HG03521 (cell line): Measurements from ENCODE around the gene CBY1.
"Not testable (repeated sequence)": the region's sequence is repeated elsewhere in the genome, so short reads cannot be mapped to it uniquely, and the experiment has no call there.

Source experiments
- ATAC-seq: cut with Tn5 transposase; IDR thresholded peaks from one replicate; pipeline ENCODE4 v1.9.1; 2021; ENCODE audit warnings: mild to moderate bottlenecking, moderate library complexity; ENCODE audit not compliant: unreplicated experiment

CBY1 gene

GRCh38 chr22:38656256-38657044, at the start of gene CBY1, which contains the start of gene FAM227A:
Gene CBY1 (plus strand): TSS chr22:38656638. CDS start chr22:38668055, 11,417 bp downstream.
Gene FAM227A (minus strand): TSS chr22:38656392. CDS start chr22:38650168, 6,224 bp downstream.
- ATAC-seq = peak; percentile 67

GRCh38 chr22:38607680-38608079, 48.8 kb upstream of the CBY1 start:
- no peak for ATAC-seq

DNA sequence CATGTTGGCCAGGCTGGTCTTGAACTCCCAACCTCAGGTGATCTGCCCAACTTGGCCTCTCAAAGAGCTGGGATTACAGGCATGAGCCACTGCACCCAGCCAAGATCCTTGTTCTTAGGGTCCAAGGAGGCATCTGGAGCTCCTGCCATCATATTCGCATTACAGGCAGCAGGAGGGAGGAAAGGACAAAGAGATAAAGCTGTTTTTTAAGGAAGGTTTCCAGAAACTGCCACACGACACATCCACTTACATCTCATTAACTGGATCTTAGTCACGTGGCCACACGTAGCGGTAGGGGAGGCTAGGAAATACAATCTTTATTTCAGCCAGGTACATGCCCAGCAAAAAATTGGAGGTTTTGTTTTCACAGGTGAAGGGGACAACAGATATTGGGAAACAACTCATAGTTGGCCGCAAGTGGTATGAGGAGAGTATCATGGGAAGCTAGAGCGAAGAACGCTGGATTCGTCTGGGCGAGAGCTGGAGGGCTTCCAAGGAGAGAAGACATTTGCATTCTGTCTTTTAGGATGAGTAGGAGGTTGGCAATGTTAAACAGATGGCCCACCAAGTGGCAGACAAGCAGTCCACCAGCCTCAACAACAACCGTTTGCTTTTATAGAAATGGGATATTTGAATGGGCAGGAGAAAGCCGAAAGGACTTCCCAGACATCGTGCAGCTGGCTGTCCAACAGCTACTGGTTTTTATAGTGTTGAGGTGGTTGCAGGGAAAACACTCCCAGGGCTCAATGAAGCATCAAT, 47.3 kb upstream of the CBY1 start:
- ATAC-seq = no peak

GRCh38 chr22:38610234-38610633, 46.2 kb upstream of the CBY1 start:
- no peak for ATAC-seq

GRCh38 chr22:38611559-38611958, 44.9 kb upstream of the CBY1 start:
- no peak for ATAC-seq

DNA sequence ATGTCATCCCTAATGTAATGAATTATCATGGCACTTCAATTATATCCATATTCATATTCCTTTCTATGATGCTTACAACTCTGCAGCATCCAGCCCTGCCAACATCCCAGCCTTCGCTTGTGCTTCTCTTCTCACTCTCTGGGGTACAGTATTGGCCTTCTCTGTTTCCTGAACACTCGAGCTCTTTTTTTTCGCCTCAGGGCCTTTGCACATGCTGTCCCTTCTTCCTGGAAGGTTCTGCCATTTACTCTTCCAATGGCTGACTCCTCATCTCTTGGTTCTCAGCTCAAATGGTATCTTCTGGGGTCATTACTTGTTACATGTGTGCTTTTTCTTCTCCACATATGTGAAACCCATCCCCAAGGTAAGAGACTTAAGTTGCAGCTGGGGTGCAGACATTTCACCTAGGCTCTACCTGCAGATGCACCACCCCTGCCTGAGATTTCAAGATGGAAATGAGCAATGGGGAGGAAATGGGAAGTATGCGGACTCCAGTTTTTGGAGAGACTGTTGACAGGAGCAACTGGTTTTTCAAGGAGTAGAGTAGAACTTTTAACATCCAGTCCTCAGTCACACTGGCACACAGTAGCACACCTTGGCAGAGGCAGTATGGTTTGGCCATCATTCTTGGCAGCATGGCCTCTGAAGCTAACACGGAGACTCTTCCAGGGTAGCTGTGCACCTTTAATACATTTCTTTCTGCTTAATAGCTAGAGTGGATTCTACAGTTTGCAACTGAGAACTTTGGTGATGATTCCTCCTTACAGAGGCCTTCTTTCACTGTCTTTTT, 44.0 kb upstream of the CBY1 start:
- ATAC-seq = no peak

DNA sequence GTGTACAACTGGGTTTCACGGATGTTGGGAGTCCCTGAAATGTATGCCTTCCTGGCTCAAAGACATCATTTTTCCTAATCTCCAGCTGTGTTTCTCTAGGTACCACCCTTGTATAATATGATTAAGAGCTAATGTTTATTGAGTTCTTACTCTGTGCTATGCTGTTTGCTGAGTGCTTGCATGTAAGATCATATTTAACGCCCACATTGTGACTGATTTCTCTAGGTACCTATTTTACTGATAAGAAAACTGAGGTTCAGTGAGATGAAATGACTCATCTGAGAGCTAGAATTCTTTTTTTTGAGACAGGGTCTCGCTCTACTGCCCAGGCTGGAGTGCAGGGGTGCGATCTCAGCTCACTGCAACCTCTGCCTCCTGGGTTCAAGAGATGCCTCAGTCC, 42.9 kb upstream of the CBY1 start:
- ATAC-seq = no peak

- ATAC-seq = no peak
Observed at GRCh38 chr22:38614332-38615063, 41.9 kb upstream of the CBY1 start.

GRCh38 chr22:38615064-38615405, 41.4 kb upstream of the CBY1 start:
- not testable (repeated sequence) for ATAC-seq

- ATAC-seq = no peak
Observed at GRCh38 chr22:38618258-38618657, 38.2 kb upstream of the CBY1 start.

- no peak for ATAC-seq
Observed at GRCh38 chr22:38618682-38619081, 37.8 kb upstream of the CBY1 start.

DNA sequence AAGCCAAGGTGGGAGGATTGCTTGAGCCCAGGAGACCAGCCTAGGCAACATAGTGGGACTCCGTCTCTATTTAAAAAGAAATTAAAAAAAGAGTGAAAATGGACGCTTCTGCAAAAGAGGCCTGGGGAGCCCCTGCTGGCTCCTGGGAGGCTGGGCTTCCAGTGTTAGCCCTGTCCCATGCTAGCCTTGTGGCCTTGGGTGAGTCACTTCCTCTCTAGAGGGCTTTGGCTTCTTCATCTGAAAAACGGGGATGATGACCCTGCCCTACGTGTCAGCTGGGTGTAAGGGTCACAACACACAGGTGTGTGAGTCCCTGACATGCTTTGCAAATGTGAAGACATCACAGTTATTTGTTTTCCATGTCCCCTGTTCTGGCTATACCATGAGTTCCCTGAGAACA, 33.1 kb upstream of the CBY1 start:
- no peak for ATAC-seq

DNA sequence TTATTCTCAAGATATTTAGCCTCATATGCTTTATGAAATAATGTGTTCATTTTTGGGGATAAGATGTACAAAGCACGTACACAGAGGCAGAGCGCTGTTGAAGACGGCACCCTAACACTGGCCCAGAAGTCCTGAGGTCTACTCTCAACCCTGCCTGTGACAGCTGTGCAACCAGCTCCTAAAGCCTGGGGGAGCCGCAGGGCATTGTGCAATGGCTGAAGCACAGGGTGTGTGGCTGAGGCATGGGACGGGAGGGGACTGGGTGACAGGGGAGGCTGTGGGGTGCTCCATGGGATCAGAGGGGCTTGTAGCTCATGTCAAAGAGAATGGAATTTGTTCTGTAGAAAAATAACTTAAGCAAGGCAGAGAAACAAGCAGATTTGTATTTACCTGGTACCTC, 28.0 kb upstream of the CBY1 start:
- no peak for ATAC-seq

GRCh38 chr22:38629108-38629507, 27.3 kb upstream of the CBY1 start:
- no peak for ATAC-seq

GRCh38 chr22:38631724-38632123, 24.7 kb upstream of the CBY1 start:
- no peak for ATAC-seq

GRCh38 chr22:38632528-38632927, 23.9 kb upstream of the CBY1 start:
- ATAC-seq = no peak

- no peak for ATAC-seq
Observed at GRCh38 chr22:38638216-38638615, 18.2 kb upstream of the CBY1 start.

GRCh38 chr22:38638728-38639127, 17.7 kb upstream of the CBY1 start:
- no peak for ATAC-seq

DNA sequence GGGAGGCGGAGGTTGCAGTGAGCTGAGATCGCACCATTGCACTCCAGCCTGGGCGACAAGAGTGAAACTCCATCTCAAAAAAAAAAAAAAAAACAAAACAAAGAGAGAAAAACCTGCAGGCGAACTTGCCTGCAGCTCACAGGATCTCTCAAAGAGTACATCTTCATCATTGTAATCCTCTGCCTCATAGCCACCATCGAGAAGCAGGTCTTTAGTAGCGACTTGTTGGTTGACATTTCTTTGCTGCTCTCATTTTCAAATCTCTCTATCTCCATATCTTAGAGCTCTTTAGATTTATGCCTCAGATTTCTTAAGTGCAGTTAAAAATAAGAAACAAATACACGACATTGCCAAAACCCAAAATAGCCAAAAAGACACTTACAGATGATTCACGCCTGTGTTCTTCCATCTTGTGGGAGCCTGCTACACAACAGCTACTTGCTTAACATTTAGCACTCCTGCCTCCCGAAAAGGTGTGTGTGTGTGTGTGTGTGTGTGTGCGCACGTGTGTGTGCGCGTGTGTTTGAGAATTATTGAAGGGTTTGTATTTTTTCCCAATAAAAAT, 14.9 kb upstream of the CBY1 start:
- ATAC-seq = no peak

GRCh38 chr22:38644245-38644644, 12.2 kb upstream of the CBY1 start:
- not testable (repeated sequence) for ATAC-seq
